SK-N-DZ (cell line): ENCODE measurements around the gene CTIF.

Experiments
- DNase-seq: peaks from one replicate; pipeline ENCODE4 v3.0.0-alpha.2; 2015; ENCODE audit warnings: low spot score

The CTIF gene

DNA sequence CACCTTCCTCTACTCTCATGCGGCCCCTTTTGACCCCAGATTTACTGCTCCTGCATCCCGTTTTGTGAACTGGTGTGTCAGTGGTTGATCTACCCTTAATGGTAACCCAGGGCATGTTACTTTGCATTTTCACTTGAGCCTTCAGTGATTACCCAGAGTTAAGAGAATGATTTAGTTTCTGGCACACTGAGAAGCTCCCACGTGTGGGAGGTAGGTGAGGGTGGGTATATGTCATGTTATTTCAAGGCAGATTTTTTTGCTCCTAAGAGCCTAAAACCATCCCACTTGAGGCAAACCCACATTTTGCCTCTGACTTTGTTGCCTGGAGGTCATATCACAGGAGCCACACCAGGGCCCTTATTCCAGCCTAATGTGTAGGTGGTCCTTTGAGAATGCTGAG lies 186.7 kb downstream of the CTIF start:
- DNase-seq = no peak

DNA sequence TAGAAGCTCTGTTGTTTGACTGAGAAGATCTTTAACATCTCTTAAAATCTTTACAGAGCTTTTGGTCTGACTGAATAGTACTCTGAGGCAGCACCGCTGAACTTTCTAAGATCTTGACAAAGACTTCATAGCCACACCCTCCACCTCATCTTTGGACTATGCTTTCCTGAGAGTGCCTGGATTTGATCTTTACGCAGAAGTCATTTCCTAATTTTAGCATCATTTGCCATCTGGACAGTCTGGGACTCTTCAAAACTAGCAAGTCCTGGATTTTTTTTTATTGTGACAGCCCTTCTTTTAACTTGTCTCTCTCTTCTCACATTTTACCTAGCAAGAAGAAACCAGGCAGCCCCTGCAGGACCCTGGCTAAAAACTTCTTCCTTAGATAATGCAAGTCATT lies 188.8 kb downstream of the CTIF start:
- DNase-seq = no peak

DNA sequence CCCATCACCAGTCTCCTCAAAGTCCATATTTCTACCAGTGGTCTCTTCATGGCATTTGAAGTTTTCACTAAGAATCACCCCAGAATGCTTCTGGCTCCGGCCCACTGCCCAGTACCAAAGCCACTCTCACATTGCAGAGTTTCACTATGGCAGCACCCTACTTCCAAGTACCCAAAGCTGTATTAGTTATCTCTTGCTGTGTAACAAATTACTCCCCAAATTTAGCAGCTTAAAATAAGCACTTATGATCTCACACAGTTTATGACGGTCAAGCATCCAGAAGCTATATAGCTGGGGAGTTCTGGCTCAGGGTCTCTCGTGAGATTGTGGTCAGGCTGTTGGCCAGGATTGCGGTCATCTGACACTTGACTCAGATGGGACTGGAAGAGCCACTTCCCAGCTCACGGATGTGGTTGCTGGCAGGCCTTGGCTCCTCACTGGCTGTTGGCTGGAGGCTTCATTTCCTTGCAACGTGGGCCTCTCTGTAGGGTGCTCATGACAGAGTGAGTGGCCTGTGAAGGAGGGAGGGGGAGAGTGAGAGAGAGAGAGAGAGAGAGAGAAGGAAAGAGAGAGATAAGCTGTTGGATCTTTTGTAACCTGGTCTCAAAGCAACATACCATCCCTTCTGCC lies 189.5 kb downstream of the CTIF start:
- no peak for DNase-seq

DNA sequence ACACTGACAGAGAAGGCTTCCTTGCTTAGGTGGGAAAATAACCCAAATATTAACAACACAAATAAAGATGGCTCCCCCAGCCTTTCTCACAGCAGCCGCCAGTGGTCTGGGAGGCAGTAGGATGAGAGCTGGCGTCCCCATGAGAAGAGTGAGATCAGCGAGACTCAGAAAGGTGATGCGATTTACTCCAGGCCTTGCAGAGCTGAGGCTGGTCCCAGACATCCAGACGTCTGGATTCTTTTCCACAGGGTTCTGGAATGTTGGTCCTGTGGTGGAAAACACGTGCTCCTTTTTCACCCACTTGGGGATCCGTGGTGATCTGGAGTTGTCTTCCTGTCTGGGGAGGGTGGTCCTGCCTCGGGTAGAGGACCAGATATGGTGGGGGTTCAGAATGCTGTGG lies 190.6 kb downstream of the CTIF start:
- DNase-seq = no peak

DNA sequence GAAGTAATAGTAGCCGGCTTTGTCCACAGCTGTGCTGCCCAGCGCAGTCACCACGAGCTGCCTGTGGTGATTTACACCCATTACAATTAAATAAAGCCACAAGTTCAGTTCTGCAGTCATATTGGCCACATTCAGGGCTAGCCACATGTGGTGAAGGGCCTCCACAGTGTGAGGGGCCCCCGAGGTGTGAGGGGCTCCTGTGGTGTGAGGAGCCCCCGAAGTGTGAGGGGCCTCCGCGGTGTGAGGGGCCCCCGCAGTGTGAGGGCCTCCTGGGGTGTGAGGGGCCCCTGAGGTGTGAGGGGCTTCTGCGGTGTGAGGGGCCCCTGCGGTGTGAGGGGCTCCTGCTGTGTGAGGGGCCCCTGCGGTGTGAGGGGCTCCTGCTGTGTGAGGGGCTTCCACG lies 191.2 kb downstream of the CTIF start:
- DNase-seq = no peak

DNA sequence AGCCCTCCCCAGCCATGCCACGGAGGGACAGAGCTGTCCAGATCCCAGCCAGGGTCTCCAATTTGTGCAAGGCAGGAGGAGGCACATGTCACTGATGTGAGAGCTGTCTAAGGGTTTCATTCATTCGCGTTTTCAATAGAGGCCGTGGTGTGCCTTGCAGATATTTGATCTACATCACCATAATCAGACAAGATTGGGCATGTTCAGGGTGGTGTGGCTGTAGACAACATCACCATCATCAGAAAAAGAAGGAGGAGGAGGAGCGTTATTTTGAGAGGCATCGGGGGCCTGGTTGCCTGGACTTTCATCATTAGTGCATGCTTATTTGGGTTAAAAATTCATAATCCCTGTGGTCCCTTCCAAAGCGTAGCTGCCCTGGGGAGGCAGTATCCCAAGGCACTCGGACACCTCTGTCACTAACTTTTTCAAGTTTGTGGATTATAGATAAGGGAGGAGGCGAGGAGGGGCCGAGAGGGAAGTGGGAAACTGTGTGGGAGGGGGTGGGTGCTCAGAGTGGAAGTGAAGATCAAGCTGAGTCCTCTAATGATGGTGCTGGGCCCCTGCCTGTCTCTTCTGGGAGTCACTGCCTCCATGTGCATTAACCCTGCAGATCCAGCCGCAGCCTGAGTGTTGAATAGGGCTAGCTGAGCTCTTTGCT lies 194.1 kb downstream of the CTIF start:
- DNase-seq = no peak

DNA sequence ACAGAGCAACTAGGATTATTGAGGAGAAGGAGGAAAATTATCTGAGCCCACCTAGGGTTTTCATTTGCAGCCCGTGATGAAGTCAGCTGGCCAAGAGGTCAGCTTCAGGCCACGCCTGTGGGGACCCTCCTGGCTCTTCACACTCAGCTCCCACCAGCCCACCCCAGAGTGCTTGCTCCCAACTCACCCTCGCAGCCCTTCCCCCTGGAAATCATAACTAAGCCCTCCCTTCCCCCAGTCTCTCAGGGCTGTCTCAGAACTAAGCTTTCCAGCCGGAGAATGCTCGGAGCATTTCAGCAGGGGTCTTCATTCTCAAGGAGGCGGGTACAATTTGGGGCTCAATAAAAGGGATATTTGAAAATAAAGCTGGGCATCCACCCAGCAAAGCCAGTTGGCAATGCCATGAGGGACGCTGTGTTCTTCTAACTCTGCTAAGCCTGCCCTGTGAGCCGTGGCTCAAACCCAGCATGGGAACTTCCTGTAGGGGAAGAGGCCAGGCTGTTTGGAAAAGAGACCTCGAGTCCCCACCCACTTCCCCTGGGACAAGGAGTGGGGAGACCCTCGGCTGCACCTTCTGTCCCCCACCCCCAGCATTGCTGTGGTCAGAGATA lies 194.9 kb downstream of the CTIF start:
- DNase-seq = no peak

DNA sequence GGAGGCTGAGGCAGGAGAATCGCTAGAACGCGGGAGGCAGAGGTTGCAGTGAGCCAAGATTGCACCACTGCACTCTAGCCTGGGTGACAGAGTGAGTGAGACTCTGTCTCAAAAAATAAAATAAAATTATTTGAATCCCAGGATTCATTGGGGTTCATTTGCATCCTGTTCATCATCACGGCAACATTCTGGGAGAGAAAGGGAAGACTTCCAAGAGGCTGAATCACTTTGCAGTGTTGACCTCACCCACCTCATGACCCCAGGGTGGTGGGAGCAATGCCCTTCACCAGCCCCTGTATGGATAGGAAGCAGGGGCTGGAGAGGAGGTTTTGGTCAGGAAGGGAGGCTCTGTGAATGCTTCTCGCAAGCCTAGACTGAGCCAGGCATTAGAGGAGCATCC lies 195.6 kb downstream of the CTIF start:
- no peak for DNase-seq

DNA sequence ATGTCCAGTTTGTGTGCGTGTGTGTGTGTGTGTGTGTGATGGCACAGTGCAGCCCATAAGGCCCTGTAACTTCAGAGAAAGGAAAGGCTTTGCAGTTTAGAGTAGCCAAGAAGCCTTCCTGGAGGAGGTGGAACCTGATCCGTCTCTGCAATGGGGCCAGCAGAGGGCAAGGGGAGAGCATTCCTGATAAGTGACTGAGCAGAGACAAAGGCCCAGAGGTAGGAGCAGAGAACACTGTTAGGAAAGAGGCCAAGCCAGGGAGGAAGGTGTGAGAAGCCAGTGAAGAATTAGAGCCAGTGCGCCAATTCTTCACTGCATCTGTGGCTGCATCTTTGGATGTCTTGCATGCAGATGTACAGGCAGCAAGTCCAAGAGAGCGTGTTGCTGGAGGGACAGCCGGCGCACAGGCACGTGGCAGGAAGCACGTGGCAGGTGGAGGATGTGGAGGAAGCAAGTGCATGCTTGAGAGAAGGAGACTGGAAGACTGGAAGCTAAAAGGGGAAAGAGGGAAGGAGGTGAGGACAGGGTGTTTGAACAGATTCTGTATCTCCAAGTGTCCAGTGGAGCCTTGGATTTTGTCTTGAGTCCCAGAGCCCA lies 196.3 kb downstream of the CTIF start:
- no peak for DNase-seq

DNA sequence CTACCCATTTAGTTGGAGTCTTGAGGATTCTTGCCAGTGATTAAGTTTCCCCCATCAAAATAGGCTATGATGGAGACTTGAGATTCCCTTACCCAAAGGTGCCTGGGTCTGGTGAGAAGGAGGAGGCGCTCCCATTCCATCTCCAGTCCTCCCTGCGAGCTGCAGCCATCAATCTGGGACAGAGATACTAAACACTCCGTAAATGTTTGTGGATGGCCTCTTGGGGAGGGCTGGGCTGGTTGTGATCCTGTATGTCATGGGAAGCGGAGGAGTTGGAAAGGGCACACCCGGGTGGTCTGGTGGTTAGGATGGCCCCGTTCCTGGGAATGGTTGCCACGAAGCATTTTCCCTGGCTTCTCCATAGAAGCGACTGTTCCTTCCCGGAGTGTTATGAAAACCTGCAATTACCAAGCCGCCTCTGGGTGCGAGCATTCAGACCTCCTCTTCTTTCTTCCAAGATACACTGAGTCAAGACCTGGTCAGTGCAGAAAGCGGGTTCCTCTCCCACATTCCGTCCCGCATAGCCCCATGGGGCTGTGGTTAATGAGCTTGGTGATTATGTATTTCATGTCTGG lies 196.9 kb downstream of the CTIF start:
- no peak for DNase-seq

DNA sequence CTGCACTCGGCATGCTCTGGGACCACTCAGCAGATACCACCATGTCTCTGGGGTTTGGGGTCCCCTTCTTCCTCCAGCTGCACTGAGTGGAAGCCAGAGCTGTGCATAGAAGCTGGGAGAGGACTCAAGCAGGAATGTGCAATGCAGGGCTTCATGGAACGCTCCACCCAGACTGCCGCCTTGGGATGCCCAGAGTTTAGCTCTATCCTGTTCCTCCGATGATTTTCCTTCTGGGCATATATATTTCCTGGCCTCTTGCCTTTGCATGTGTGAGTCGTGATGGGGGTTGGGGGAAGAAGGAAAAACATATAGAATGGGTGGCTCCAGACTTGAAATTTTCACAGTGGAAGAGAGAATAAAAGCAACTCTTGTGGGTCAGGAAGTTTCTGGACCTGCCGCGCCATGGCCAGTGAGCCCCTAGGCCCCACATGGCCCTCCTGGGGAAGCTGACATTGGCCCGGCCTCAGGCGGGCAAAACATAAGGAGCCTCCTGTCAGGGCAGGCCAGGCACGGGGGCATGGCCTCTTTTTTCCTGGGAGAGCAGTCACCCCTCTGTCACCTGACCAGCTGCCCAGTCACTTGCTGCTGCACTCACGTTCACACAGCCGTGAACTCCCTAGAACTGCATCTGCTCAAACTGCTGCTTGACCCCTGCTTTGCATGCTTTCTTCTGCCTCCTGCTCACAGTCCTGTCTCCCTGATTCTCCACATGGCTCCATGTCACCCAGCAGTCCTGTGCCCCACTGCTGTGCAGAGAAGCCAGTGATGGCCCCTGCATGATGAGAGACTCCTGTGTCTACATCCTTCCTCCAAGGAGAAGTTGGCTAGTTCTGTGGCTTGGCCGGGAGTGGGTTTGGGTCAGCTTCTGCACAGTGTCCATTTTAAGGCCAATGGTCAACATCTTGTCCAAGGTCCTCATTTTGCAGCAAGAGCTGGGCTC lies 197.8 kb downstream of the CTIF start:
- DNase-seq = no peak

DNA sequence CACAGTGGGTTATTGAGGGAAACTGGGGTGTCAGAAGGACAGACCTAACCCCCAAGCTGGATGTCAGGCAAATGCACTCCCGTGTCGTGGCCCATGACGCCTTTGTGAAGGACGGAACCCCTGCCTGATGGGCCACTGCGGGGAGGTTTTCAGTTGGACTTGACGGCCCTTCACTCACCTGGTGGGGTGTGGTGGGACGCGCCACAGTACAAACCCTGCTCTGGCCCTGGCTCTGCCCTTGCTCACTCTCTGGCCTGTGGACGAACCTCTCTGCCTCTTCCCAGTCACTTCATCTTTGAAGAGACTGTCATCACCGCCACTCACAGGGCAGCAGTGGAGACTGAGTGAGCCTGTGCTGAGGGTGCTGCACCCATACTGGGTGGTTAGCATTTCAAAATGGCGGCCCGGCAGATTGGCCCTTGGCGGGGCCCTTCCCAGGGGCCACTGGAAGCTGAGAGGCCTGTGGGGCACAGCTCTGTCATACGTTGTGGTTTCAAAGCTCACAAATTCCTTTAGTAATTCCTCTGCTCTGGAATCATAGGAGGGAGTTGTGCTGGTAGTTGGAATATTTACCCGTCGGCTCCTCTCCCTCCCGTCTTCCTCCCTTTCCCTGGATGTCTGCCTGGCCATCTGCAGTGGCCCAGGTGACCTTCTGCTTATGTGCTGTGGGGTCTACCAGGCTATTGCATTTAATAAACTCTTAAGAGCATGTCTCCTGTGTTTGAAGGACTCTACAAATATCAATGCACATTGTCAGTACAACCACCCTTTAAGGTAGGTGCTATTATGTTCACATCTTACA lies 200.6 kb downstream of the CTIF start:
- DNase-seq = no peak

DNA sequence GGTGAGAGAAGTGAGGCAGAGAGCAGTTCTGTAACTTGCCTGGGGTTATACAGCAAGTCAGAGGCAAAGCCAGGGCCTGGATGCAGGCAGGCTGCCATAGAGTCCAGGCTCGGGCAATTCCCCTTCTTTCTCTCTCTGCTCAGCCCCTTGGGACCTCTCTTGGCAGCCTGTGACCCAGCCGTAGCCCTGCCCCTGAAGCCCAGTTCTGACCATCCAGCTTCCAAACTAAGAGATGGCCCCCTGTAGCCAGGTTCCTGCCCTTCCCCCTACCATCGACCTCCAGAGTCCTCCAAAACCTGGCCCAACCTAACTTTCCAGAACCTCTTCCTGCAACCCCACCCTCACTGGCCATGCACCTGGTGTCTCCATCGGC lies 201.2 kb downstream of the CTIF start:
- DNase-seq = no peak

DNA sequence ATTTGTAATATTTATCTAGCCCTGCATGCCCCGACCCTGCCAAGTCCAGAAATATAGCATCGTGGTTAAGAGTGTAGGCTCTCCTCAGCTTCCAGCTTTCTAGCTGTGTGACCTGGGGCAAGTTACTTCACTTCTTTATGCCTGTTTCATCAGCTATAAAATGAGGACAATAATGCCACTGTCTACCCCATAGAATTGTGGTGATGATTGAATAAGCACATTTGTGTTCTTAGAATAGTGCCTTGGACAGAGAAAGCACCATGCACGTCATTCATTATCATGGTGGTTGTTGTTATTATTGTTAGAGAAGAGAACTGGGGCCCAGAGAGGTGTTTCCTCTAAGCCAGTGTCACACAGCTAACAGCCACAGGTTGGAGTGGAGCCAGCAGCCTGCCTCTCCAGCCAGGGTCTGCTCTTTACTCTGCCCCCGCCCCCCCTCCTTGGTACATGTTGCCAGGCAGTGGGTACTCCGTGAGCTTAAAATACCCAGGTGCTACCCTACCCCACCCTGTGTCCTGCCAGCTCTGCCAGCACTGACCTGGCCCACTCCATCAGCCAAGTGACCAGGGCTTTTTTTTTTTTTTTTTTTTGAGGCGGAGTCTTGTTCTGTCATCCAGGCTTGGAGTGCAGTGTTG lies 202.1 kb downstream of the CTIF start:
- DNase-seq = no peak

DNA sequence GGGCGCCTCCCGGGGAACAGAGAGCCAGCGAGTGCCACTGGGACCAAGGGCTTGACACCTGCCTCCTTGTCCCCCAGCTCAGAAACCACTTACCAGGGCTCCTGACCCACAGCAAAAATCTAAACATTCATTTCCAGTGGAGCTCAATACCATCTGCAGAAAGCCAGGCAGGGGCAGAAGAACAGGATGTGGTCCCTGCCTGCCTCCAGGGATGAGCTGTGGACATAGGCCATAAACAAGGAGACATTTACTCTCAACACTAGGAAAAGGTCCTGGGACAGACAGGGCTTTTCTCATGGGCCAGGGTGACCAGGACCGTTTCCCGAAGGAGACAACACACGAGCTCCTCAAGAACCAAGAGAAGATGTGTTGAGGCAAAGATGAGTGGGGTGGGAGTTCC lies 203.0 kb downstream of the CTIF start:
- DNase-seq = no peak

DNA sequence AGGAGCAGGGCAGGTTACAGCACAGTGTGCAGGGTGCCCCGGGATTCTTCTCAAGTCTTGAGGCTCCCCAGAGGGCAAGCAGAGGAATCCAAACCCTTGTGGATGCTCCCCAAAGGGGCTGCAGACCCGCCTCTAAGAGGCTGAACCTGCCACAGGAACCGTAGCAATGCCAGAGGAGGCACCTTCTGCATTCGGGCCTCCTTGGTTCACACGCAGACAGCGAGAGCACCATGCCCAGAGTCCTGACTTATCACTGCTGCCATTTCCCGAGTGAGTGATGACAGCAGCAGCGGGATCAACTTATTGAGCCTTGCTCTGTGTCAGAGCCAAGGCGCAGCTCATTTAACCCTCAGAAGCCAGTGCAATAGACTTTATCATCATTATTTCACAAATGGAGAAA lies 203.5 kb downstream of the CTIF start:
- no peak for DNase-seq

DNA sequence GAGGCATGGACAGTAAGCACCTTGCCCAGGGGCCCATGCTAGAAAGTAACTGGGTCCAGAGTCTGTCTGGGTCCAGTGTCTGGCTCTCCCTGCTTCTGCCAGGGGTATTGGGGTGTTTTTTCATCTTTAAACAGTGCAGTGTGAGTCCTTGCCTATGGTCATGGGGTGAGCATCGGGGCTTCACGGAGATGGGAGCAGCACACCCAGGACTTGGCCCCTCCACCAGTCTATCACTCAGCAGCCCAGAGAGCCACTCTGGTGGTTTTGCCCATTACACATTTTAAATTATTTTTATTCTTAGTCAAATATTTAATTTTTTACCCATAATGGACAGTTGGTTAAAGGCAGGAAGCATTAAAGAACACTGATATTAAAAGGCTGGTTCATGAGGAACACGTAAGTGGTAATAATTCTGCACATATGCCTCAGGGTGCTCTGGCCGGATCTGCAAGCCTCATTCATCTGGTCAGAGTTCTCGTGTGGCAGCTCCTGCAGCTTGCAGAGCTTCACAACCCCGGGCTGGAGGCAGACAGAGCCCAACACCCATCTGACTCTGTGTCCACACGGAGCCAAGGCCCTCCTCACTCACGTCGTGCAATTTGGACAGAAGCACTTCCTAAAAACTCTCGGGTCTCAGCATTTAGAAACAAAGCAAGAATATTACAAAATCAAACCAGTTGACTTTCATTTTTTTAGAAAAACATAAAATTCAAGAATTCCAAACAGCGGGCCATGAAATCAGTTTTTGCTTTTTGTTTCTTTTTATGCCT lies 204.1 kb downstream of the CTIF start:
- no peak for DNase-seq

DNA sequence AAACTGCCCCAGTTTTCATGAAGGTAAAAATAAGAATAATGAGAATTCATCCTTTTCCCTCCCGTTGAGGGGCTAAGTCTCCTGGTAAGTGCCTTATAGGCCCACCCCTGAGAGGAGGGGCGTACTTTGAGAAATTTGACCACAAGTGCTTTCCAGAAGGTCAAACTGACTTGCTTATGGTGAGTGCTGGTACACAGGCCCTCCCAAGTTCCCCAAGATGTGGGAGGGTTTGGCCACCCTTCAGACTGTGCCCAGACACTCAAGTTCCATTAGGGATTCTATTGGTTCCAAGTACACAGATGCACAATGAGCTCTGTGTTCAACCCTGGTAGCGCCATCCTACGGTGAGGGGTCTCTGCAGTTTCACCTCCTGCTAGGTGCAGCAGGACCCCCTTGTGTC lies 205.1 kb downstream of the CTIF start:
- DNase-seq = no peak

DNA sequence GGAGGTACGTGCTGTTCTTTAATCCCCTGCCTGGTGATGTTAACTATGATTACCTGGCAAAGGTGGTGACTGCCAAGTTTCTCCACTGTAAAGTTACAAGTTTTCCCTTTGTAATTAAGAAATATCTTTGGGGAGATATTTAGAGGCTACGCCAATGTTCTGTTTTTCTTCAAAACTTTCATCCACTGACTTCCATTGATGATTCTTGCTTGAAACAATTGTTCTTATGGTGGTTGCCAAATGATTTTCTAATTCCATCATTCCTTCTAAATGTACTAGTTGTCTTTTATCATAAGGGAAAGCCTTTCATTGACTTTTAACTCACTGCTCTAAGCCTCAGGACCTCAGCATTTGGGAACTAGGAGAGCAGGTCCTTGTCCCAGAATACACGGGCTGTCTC lies 206.5 kb downstream of the CTIF start:
- DNase-seq = no peak
